Measurements from ENCODE around the gene GJB2.

DNA sequence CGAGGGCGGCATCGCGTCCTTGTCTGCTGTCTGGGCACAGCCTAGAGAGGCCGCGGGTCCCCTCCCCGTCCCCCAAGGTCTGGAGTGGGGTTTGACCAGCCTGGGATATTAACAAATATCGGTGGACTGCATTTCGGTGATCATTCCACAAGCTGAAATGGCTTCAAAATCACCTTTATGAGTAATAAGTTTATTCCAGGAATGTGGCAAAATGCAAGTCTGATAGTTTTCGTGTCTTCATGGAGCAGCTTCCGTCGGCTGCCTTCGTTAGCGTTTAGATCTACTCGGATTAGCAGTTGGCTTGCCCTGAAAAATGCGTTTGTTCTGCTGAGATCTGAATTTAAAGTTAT is 30.8 kb downstream of the GJB2 start:
- TF ChIP-seq CTCF (IDR thresholded peaks at IDR 0.05) (no peak), POLR2AphosphoS5 (IDR thresholded peaks at IDR 0.05) (no peak), POLR2A (IDR thresholded peaks at IDR 0.05) (no peak), EP300 (IDR thresholded peaks at IDR 0.05) (no peak)

Measured in gastroesophageal sphincter (tissue), 3 donors.